ENCODE data around the gene RCL1. TPM values are rescaled to one million over a fixed set of nuclear protein-coding genes. Genes with fewer than 3 reads are reported as not detected.

Gene RCL1
- total and polyA plus RNA-seq, 2 of the 13 experiments (the other 11 are each of a cell fraction or from before 2014, with no cell fraction given), result 22.3 to 31.6 TPM

GRCh38 chr9:4839470-4839912 lies 46.7 kb downstream of the RCL1 start (continued):
- TF ChIP-seq, protein P1, sequence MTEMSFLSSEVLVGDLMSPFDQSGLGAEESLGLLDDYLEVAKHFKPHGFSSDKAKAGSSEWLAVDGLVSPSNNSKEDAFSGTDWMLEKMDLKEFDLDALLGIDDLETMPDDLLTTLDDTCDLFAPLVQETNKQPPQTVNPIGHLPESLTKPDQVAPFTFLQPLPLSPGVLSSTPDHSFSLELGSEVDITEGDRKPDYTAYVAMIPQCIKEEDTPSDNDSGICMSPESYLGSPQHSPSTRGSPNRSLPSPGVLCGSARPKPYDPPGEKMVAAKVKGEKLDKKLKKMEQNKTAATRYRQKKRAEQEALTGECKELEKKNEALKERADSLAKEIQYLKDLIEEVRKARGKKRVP (CRISPR knock-in tag; IDR thresholded peaks at IDR 0.05), result peak in 1 of 2 experiments; percentile 95; a peak in 2 of 4 replicates
- TF ChIP-seq ZNF724P (CRISPR knock-in tag; IDR thresholded peaks at IDR 0.05; ENCODE audit: borderline replicate concordance) (no peak), ZNF564 (CRISPR knock-in tag; IDR thresholded peaks at IDR 0.05) (no peak), ZNF20 (CRISPR knock-in tag; IDR thresholded peaks at IDR 0.05) (no peak), ZNF160 (CRISPR knock-in tag; IDR thresholded peaks at IDR 0.05) (no peak), SSRP1 (CRISPR knock-in tag; IDR thresholded peaks at IDR 0.05) (peak; percentile 73; the same call in 1 of the 2 replicates), ZNF484 (CRISPR knock-in tag; IDR thresholded peaks at IDR 0.05; ENCODE audit: borderline replicate concordance, low read depth) (no peak), PHF8 (CRISPR knock-in tag; IDR thresholded peaks at IDR 0.05) (peak; percentile 29; the same call in 1 of the 2 replicates), ZNF451 (CRISPR knock-in tag; IDR thresholded peaks at IDR 0.05) (no peak), ZNF770 (CRISPR knock-in tag; IDR thresholded peaks at IDR 0.05) (no peak), ZNF24 (IDR thresholded peaks at IDR 0.05) (peak; percentile 47; the same call in 1 of the 2 replicates), ZNF33B (CRISPR knock-in tag; IDR thresholded peaks at IDR 0.05) (no peak), THAP7 (CRISPR knock-in tag; IDR thresholded peaks at IDR 0.05) (no peak), ZNF777 (CRISPR knock-in tag; IDR thresholded peaks at IDR 0.05) (0 out of 2 replicates have a peak, but pooled peaks have one; percentile 32), KMT2A (CRISPR knock-in tag; IDR thresholded peaks at IDR 0.05) (peak; percentile 72; the same call in 1 of the 2 replicates), FOXM1 (CRISPR knock-in tag; IDR thresholded peaks at IDR 0.05) (no peak), ZNF501 (CRISPR knock-in tag; IDR thresholded peaks at IDR 0.05) (peak; percentile 65; the same call in 1 of the 2 replicates), RNF2 (conservative IDR thresholded peaks at IDR 0.05; ENCODE audit: low read depth) (no peak), ZKSCAN1 (IDR thresholded peaks at IDR 0.05; ENCODE audit: low read length) (no peak), STAG1 (CRISPR knock-in tag; IDR thresholded peaks at IDR 0.05) (no peak), SP5 (CRISPR knock-in tag; IDR thresholded peaks at IDR 0.05; ENCODE audit: borderline replicate concordance, low read depth) (peak; percentile 74), ZNF326 (CRISPR knock-in tag; IDR thresholded peaks at IDR 0.05; ENCODE audit: borderline replicate concordance) (no peak), ZNF747 (CRISPR knock-in tag; IDR thresholded peaks at IDR 0.05; ENCODE audit: borderline replicate concordance) (peak; percentile 89; the same call in 1 of the 2 replicates), ETV6 (CRISPR knock-in tag; conservative IDR thresholded peaks at IDR 0.05) (no peak; the same call in 1 of the 2 replicates), KLF13 (CRISPR knock-in tag; IDR thresholded peaks at IDR 0.05) (no peak), CHD2 (IDR thresholded peaks at IDR 0.05; ENCODE audit: low read depth, low read length) (no peak), ZBTB20 (CRISPR knock-in tag; IDR thresholded peaks at IDR 0.05; ENCODE audit: borderline replicate concordance, low read depth) (peak; percentile 94; the same call in 1 of the 2 replicates)
- TF ChIP-seq, protein P2, sequence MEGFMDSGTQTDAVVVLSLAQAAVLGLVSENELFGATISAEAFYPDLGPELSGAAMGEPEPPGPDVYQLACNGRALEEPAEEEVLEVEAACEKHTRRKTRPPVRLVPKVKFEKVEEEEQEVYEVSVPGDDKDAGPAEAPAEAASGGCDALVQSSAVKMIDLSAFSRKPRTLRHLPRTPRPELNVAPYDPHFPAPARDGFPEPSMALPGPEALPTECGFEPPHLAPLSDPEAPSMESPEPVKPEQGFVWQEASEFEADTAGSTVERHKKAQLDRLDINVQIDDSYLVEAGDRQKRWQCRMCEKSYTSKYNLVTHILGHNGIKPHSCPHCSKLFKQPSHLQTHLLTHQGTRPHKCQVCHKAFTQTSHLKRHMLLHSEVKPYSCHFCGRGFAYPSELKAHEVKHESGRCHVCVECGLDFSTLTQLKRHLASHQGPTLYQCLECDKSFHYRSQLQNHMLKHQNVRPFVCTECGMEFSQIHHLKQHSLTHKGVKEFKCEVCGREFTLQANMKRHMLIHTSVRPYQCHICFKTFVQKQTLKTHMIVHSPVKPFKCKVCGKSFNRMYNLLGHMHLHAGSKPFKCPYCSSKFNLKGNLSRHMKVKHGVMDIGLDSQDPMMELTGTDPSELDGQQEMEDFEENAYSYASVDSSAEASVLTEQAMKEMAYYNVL (CRISPR knock-in tag; IDR thresholded peaks at IDR 0.05; ENCODE audit: borderline replicate concordance), result peak; percentile 80; the same call in 1 of the 2 replicates

Data from HepG2 (cell line).